Testis (tissue), 3 donors: ENCODE results near the gene MRPL52. TPM values are rescaled to one million over a fixed set of nuclear protein-coding genes. Genes with fewer than 3 reads are reported as not detected.
A peak's percentile ranks its signal among the peaks of the same experiment; 100 is the strongest.

Source experiments
- DNase-seq: peaks from one replicate; pipeline ENCODE4 v3.0.0-alpha.2; 2019
- H3K27ac ChIP-seq, 2 donors: fragments of 200-600 bp; sonication (generic); one replicate each; pipeline ENCODE4 v1.5.1; 2019
- H3K27me3 ChIP-seq: fragments of 200-600 bp; sonication (generic); one replicate; pipeline ENCODE4 v1.5.1; 2019
- H3K36me3 ChIP-seq: fragments of 200-600 bp; sonication (generic); one replicate; pipeline ENCODE4 v1.5.1; 2017; ENCODE audit warnings: low read depth; ENCODE audit errors: missing control alignments
- H3K4me1 ChIP-seq: fragments of 200-600 bp; sonication (generic); one replicate; pipeline ENCODE4 v1.5.1; 2019
- H3K4me3 ChIP-seq, 2 donors: fragments of 200-600 bp; sonication (generic); one replicate each; pipeline ENCODE4 v1.5.1; 2017 to 2019
- H3K9me3 ChIP-seq: fragments of 200-600 bp; sonication (generic); one replicate; pipeline ENCODE4 v1.5.1; 2017
- CTCF ChIP-seq, 3 experiments: fragments of 450-650 bp in 2 of 3; fragments of 200-600 bp in 1 of 3; sonication (generic) in 1 of 3; IDR thresholded peaks; one replicate each; pipeline ENCODE4 v1.5.1; 2016 to 2019; ENCODE audit warnings: antibody characterized with exemption in 3 of 3, mild to moderate bottlenecking in 2 of 3, moderate library complexity in 1 of 3
- POLR2A ChIP-seq: fragments of 450-650 bp; IDR thresholded peaks from one replicate; pipeline ENCODE4 v1.6.1; 2017; ENCODE audit warnings: antibody characterized with exemption, mild to moderate bottlenecking, moderate library complexity
- WGBS, 2 donors: methylation state at CpG; one replicate each; pipeline ENCODE4 v1.1.5; 2018; 5-methylcytosine and 5-hydroxymethylcytosine counted together
- intact Hi-C: fragments of 100-400 bp; cut with DNase I; formaldehyde crosslinking; loops from one replicate; pipeline ENCODE4 v1.15.1; 2023; ENCODE audit warnings: low total_unique reads
- polyA plus RNA-seq: library from polyadenylated mRNA; stranded (reverse); fragments of 350-450 nt; fragmentation: Illumina TruSeq; extraction: RNeasy Lipid Tissue Mini Kit (QIAGEN cat#74804); gene quantifications from one replicate; pipeline ENCODE4 v1.2.3, GENCODE V29; 2014; ENCODE audit warnings: low read depth, low replicate concordance; ENCODE audit not compliant: insufficient read depth
- total RNA-seq, 2 donors: library from RNA; depleted of rRNA; stranded (reverse); fragments of >200 nt; gene quantifications; one replicate each; pipeline ENCODE4 v1.2.3, GENCODE V29; 2016

The MRPL52 gene
- total and polyA plus RNA-seq, 3 donors from 2014 or later: 31.1 to 77.0 (median 47.0) TPM

- Histone ChIP-seq H3K27ac (peak overlapping the region in 1 of 2 donors; percentile 85), H3K4me3 (no peak overlapping the region), H3K27me3 (no peaks in the 10 kb centered on the region), H3K36me3 (no peaks in the 10 kb centered on the region), H3K9me3 (no peaks in the 10 kb centered on the region), H3K4me1 (peaks cover 39% of the 10 kb centered on the region)
- intact Hi-C loops: no loop called here
- no peak for DNase-seq
- TF ChIP-seq CTCF (IDR thresholded peaks at IDR 0.05): no peak
- TF ChIP-seq POLR2A: no peak
- 87 to 91% methylated on average over 9 of the region's 9 CpGs for whole genome bisulfite sequencing, 2 donors
Observed at GRCh38 chr14:22845103-22845394, 15.4 kb downstream of the MRPL52 start.

- Histone ChIP-seq H3K4me1 (peaks cover 45% of the 10 kb centered on the region), H3K27me3 (no peaks in the 10 kb centered on the region), H3K27ac (peak overlapping the region; percentile 59 to 85), H3K36me3 (no peaks in the 10 kb centered on the region), H3K4me3 (no peak overlapping the region), H3K9me3 (no peaks in the 10 kb centered on the region)
- no peak for DNase-seq
- intact Hi-C loops: no loop called here
- WGBS, 2 donors: 65 to 74% methylated on average over 21 to 26 of the region's 26 CpGs
- no peak for TF ChIP-seq CTCF (IDR thresholded peaks at IDR 0.05)
- TF ChIP-seq POLR2A: no peak
Observed at GRCh38 chr14:22845821-22846625, 16.3 kb downstream of the MRPL52 start.

- no peaks in the 10 kb centered on the region for H3K27me3 ChIP-seq
- peaks cover 45% of the 10 kb centered on the region for H3K4me1 ChIP-seq
- no peak for DNase-seq
- H3K4me3 ChIP-seq: no peak overlapping the region
- peak overlapping the region; percentile 59 to 85 for H3K27ac ChIP-seq
- WGBS, 2 donors: 68 to 72% methylated on average over 7 to 11 of the region's 11 CpGs
- no peaks in the 10 kb centered on the region for H3K36me3 ChIP-seq
- intact Hi-C loops: no loop called here
- H3K9me3 ChIP-seq: no peaks in the 10 kb centered on the region
- TF ChIP-seq POLR2A: no peak
- TF ChIP-seq CTCF (IDR thresholded peaks at IDR 0.05): no peak
Observed at GRCh38 chr14:22846811-22847307, 17.2 kb downstream of the MRPL52 start.

- peak overlapping the region; percentile 59 to 85 for H3K27ac ChIP-seq
- WGBS, 2 donors: 39 to 45% methylated on average over 14 of the region's 14 CpGs
- intact Hi-C loops: no loop called here
- H3K36me3 ChIP-seq: no peaks in the 10 kb centered on the region
- TF ChIP-seq CTCF (IDR thresholded peaks at IDR 0.05): no peak
- TF ChIP-seq POLR2A: no peak
- no peak for DNase-seq
- no peaks in the 10 kb centered on the region for H3K27me3 ChIP-seq
- no peaks in the 10 kb centered on the region for H3K9me3 ChIP-seq
- H3K4me1 ChIP-seq: peaks cover 45% of the 10 kb centered on the region
- no peak overlapping the region for H3K4me3 ChIP-seq
Observed at GRCh38 chr14:22847661-22848341, 18.1 kb downstream of the MRPL52 start.
